Measurements from ENCODE around the gene ABHD15.

GRCh38 chr17:29555840-29556239, 11.0 kb downstream of the ABHD15 start:
- TF ChIP-seq POLR2AphosphoS5 (IDR thresholded peaks at IDR 0.05; ENCODE audit: low read depth, low read length), result no peak
- TF ChIP-seq, protein P1, sequence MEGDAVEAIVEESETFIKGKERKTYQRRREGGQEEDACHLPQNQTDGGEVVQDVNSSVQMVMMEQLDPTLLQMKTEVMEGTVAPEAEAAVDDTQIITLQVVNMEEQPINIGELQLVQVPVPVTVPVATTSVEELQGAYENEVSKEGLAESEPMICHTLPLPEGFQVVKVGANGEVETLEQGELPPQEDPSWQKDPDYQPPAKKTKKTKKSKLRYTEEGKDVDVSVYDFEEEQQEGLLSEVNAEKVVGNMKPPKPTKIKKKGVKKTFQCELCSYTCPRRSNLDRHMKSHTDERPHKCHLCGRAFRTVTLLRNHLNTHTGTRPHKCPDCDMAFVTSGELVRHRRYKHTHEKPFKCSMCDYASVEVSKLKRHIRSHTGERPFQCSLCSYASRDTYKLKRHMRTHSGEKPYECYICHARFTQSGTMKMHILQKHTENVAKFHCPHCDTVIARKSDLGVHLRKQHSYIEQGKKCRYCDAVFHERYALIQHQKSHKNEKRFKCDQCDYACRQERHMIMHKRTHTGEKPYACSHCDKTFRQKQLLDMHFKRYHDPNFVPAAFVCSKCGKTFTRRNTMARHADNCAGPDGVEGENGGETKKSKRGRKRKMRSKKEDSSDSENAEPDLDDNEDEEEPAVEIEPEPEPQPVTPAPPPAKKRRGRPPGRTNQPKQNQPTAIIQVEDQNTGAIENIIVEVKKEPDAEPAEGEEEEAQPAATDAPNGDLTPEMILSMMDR (IDR thresholded peaks at IDR 0.05 in 2 of 3, conservative IDR thresholded peaks at IDR 0.05 in 1 of 3; ENCODE audit: borderline replicate concordance in 1 of 3, insufficient read depth in 1 of 3, low read depth in 2 of 3, low read length in 2 of 3), result no peak
- TF ChIP-seq EZH2phosphoT487 (IDR thresholded peaks at IDR 0.05; ENCODE audit: borderline replicate concordance), result no peak
- TF ChIP-seq POLR2A (IDR thresholded peaks at IDR 0.05; ENCODE audit: borderline replicate concordance, extremely low read depth, insufficient read depth, insufficient read length), result no peak
- TF ChIP-seq ZNF274 (IDR thresholded peaks at IDR 0.05; ENCODE audit: low read depth, low read length), result no peak
- TF ChIP-seq, protein P2, sequence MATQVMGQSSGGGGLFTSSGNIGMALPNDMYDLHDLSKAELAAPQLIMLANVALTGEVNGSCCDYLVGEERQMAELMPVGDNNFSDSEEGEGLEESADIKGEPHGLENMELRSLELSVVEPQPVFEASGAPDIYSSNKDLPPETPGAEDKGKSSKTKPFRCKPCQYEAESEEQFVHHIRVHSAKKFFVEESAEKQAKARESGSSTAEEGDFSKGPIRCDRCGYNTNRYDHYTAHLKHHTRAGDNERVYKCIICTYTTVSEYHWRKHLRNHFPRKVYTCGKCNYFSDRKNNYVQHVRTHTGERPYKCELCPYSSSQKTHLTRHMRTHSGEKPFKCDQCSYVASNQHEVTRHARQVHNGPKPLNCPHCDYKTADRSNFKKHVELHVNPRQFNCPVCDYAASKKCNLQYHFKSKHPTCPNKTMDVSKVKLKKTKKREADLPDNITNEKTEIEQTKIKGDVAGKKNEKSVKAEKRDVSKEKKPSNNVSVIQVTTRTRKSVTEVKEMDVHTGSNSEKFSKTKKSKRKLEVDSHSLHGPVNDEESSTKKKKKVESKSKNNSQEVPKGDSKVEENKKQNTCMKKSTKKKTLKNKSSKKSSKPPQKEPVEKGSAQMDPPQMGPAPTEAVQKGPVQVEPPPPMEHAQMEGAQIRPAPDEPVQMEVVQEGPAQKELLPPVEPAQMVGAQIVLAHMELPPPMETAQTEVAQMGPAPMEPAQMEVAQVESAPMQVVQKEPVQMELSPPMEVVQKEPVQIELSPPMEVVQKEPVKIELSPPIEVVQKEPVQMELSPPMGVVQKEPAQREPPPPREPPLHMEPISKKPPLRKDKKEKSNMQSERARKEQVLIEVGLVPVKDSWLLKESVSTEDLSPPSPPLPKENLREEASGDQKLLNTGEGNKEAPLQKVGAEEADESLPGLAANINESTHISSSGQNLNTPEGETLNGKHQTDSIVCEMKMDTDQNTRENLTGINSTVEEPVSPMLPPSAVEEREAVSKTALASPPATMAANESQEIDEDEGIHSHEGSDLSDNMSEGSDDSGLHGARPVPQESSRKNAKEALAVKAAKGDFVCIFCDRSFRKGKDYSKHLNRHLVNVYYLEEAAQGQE (IDR thresholded peaks at IDR 0.05; ENCODE audit: low read depth), result no peak
- TF ChIP-seq FOSL1 (IDR thresholded peaks at IDR 0.05; ENCODE audit: low read depth), result no peak
- no peak for TF ChIP-seq SIN3A (IDR thresholded peaks at IDR 0.05; ENCODE audit: low read depth)
- TF ChIP-seq TCF7L2 (IDR thresholded peaks at IDR 0.05; ENCODE audit: borderline replicate concordance, extremely low read depth, insufficient read depth, insufficient read length), result no peak
- TF ChIP-seq YY1 (IDR thresholded peaks at IDR 0.05; ENCODE audit: extremely low read depth, insufficient replicate concordance, low read depth, low read length), result no peak
- TF ChIP-seq EZH2 (IDR thresholded peaks at IDR 0.05), result no peak
- TF ChIP-seq RAD21 (IDR thresholded peaks at IDR 0.05; ENCODE audit: low read depth), result no peak
- TF ChIP-seq JUND (IDR thresholded peaks at IDR 0.05), result no peak
- no peak for TF ChIP-seq ZBTB33 (IDR thresholded peaks at IDR 0.05; ENCODE audit: extremely low read depth, insufficient replicate concordance, low read length)

Data from HCT116 (cell line).